ENCODE data around the gene RXRA.

Gene RXRA

GRCh38 chr9:134440636-134441226 lies 114.5 kb downstream of the RXRA start:
- Histone ChIP-seq H3K4me1 (ENCODE audit: control extremely low read depth in 1 of 4, control insufficient read depth in 4 of 4, insufficient read depth in 4 of 4, low read length in 3 of 4) (peaks cover 2 to 49% (median 46%) of the 10 kb centered on the region in 4 experiments), H3K4me3 (ENCODE audit: control insufficient read depth in 1 of 7, extremely low read depth in 1 of 7, insufficient read depth in 4 of 7, low read depth in 2 of 7, low read length in 6 of 7) (no peak overlapping the region), H3K36me3 (ENCODE audit: control insufficient read depth in 4 of 4, insufficient read depth in 4 of 4, low read length in 3 of 4) (peaks cover 0 to 17% (median 8%) of the 10 kb centered on the region in 4 experiments), H3K27me3 (replicated peaks in 2 of 5; ENCODE audit: control insufficient read depth in 4 of 5, insufficient read depth in 5 of 5, low read length in 4 of 5) (peaks cover 0 to 19% (median 5%) of the 10 kb centered on the region in 5 experiments), H3K27ac (ENCODE audit: insufficient read depth in 1 of 2, low read depth in 1 of 2, low read length in 2 of 2, poor library complexity in 1 of 2, severe bottlenecking in 2 of 2) (no peak overlapping the region), H3K9me3 (ENCODE audit: control extremely low read depth in 1 of 5, control insufficient read depth in 4 of 5, insufficient read depth in 2 of 5, low read depth in 1 of 5, low read length in 4 of 5) (no peaks in the 10 kb centered on the region)
- POLR2A ChIA-PET: no interaction called here
- CTCF ChIA-PET: interaction anchor here (1.2 to 1.8 kb wide), 2 partner anchors 58 to 273 kb away, joined by 3 to 4 read pairs; no protein-coding TSS in a partner anchor
- no peak for DNase-seq
- 70% methylated on average over 15 of the region's 16 CpGs for WGBS (ENCODE audit: insufficient coverage)

GRCh38 chr9:134441227-134442084 lies 115.2 kb downstream of the RXRA start:
- DNase-seq: no peak
- Histone ChIP-seq H3K9me3 (ENCODE audit: control extremely low read depth in 1 of 5, control insufficient read depth in 4 of 5, insufficient read depth in 2 of 5, low read depth in 1 of 5, low read length in 4 of 5) (no peaks in the 10 kb centered on the region), H3K27me3 (replicated peaks in 2 of 5; ENCODE audit: control insufficient read depth in 4 of 5, insufficient read depth in 5 of 5, low read length in 4 of 5) (peaks cover 0 to 19% (median 5%) of the 10 kb centered on the region in 5 experiments), H3K27ac (ENCODE audit: insufficient read depth in 1 of 2, low read depth in 1 of 2, low read length in 2 of 2, poor library complexity in 1 of 2, severe bottlenecking in 2 of 2) (no peak overlapping the region), H3K4me3 (ENCODE audit: control insufficient read depth in 1 of 7, extremely low read depth in 1 of 7, insufficient read depth in 4 of 7, low read depth in 2 of 7, low read length in 6 of 7) (no peak overlapping the region), H3K4me1 (ENCODE audit: control extremely low read depth in 1 of 4, control insufficient read depth in 4 of 4, insufficient read depth in 4 of 4, low read length in 3 of 4) (peaks cover 2 to 49% (median 43%) of the 10 kb centered on the region in 4 experiments), H3K36me3 (ENCODE audit: control insufficient read depth in 4 of 4, insufficient read depth in 4 of 4, low read length in 3 of 4) (peaks cover 0 to 10% (median 5%) of the 10 kb centered on the region in 4 experiments)
- WGBS (ENCODE audit: insufficient coverage): 74% methylated on average over 22 of the region's 26 CpGs
- ChIA-PET CTCF (interaction anchor here (1.0 to 2.8 kb wide), 14 partner anchors 9 to 277 kb away, joined by 3 to 22 read pairs (median 6); partner anchors contain the start of gene RNU6ATAC), POLR2A (no interaction called here)

GRCh38 chr9:134442085-134442474 lies 115.8 kb downstream of the RXRA start:
- CTCF ChIA-PET: interaction anchor here (1.0 to 2.8 kb wide), 20 partner anchors 9 to 277 kb away, joined by 3 to 22 read pairs (median 5); partner anchors contain the start of gene RNU6ATAC
- 8% methylated on average over 12 of the region's 12 CpGs for WGBS (ENCODE audit: insufficient coverage)
- Histone ChIP-seq H3K27ac (ENCODE audit: insufficient read depth in 1 of 2, low read depth in 1 of 2, low read length in 2 of 2, poor library complexity in 1 of 2, severe bottlenecking in 2 of 2) (no peak overlapping the region), H3K27me3 (replicated peaks in 2 of 5; ENCODE audit: control insufficient read depth in 4 of 5, insufficient read depth in 5 of 5, low read length in 4 of 5) (peaks cover 0 to 19% (median 5%) of the 10 kb centered on the region in 5 experiments), H3K9me3 (ENCODE audit: control extremely low read depth in 1 of 5, control insufficient read depth in 4 of 5, insufficient read depth in 2 of 5, low read depth in 1 of 5, low read length in 4 of 5) (no peaks in the 10 kb centered on the region), H3K36me3 (ENCODE audit: control insufficient read depth in 4 of 4, insufficient read depth in 4 of 4, low read length in 3 of 4) (peaks cover 0 to 4% (median 1%) of the 10 kb centered on the region in 4 experiments), H3K4me3 (ENCODE audit: control insufficient read depth in 1 of 7, extremely low read depth in 1 of 7, insufficient read depth in 4 of 7, low read depth in 2 of 7, low read length in 6 of 7) (no peak overlapping the region), H3K4me1 (ENCODE audit: control extremely low read depth in 1 of 4, control insufficient read depth in 4 of 4, insufficient read depth in 4 of 4, low read length in 3 of 4) (peaks cover 2 to 49% (median 43%) of the 10 kb centered on the region in 4 experiments)
- no peak for DNase-seq
- POLR2A ChIA-PET: no interaction called here

- H3K27ac ChIP-seq (ENCODE audit: insufficient read depth in 1 of 2, low read depth in 1 of 2, low read length in 2 of 2, poor library complexity in 1 of 2, severe bottlenecking in 2 of 2): no peak overlapping the region
- DNase-seq: no peak
- H3K9me3 ChIP-seq (ENCODE audit: control extremely low read depth in 1 of 5, control insufficient read depth in 4 of 5, insufficient read depth in 2 of 5, low read depth in 1 of 5, low read length in 4 of 5): no peaks in the 10 kb centered on the region
- ChIA-PET POLR2A (no interaction called here), CTCF (interaction anchor here (0.7 to 2.8 kb wide), 23 partner anchors 8 to 293 kb away, joined by 3 to 22 read pairs (median 5); partner anchors contain the start of gene RNU6ATAC)
- WGBS (ENCODE audit: insufficient coverage): 24% methylated on average over 13 of the region's 21 CpGs
- peaks cover 2 to 49% (median 43%) of the 10 kb centered on the region in 4 experiments for H3K4me1 ChIP-seq (ENCODE audit: control extremely low read depth in 1 of 4, control insufficient read depth in 4 of 4, insufficient read depth in 4 of 4, low read length in 3 of 4)
- H3K4me3 ChIP-seq (ENCODE audit: control insufficient read depth in 1 of 7, extremely low read depth in 1 of 7, insufficient read depth in 4 of 7, low read depth in 2 of 7, low read length in 6 of 7): peak overlapping the region in 1 of 7 experiments; percentile 4
- H3K36me3 ChIP-seq (ENCODE audit: control insufficient read depth in 4 of 4, insufficient read depth in 4 of 4, low read length in 3 of 4): peaks cover 0 to 2% (median 0%) of the 10 kb centered on the region in 4 experiments
- H3K27me3 ChIP-seq (replicated peaks in 2 of 5; ENCODE audit: control insufficient read depth in 4 of 5, insufficient read depth in 5 of 5, low read length in 4 of 5): peaks cover 0 to 19% (median 5%) of the 10 kb centered on the region in 5 experiments
Measured at GRCh38 chr9:134442486-134443173, 116.4 kb downstream of the RXRA start.

- 21% methylated on average over 20 of the region's 27 CpGs for WGBS (ENCODE audit: insufficient coverage)
- POLR2A ChIA-PET: interaction anchor here (0.6 kb wide), 2 partner anchors 28 to 47 kb away, joined by 3 to 4 read pairs; no protein-coding TSS in a partner anchor
- DNase-seq: peak; percentile 93 to 96 (median 95)
- peaks cover 2 to 49% (median 43%) of the 10 kb centered on the region in 4 experiments for H3K4me1 ChIP-seq (ENCODE audit: control extremely low read depth in 1 of 4, control insufficient read depth in 4 of 4, insufficient read depth in 4 of 4, low read length in 3 of 4)
- H3K27me3 ChIP-seq (replicated peaks in 2 of 5; ENCODE audit: control insufficient read depth in 4 of 5, insufficient read depth in 5 of 5, low read length in 4 of 5): peaks cover 0 to 19% (median 5%) of the 10 kb centered on the region in 5 experiments
- H3K27ac ChIP-seq (ENCODE audit: insufficient read depth in 1 of 2, low read depth in 1 of 2, low read length in 2 of 2, poor library complexity in 1 of 2, severe bottlenecking in 2 of 2): no peak overlapping the region
- CTCF ChIA-PET: interaction anchor here (0.7 to 2.8 kb wide), 22 partner anchors 8 to 294 kb away, joined by 3 to 22 read pairs (median 5); partner anchors contain the start of gene RNU6ATAC
- peaks cover 0 to 2% (median 0%) of the 10 kb centered on the region in 4 experiments for H3K36me3 ChIP-seq (ENCODE audit: control insufficient read depth in 4 of 4, insufficient read depth in 4 of 4, low read length in 3 of 4)
- H3K9me3 ChIP-seq (ENCODE audit: control extremely low read depth in 1 of 5, control insufficient read depth in 4 of 5, insufficient read depth in 2 of 5, low read depth in 1 of 5, low read length in 4 of 5): peaks cover 0 to 4% (median 2%) of the 10 kb centered on the region in 5 experiments
- H3K4me3 ChIP-seq (ENCODE audit: control insufficient read depth in 1 of 7, extremely low read depth in 1 of 7, insufficient read depth in 4 of 7, low read depth in 2 of 7, low read length in 6 of 7): peak overlapping the region in 2 of 7 experiments; percentile 4 to 8
Measured at GRCh38 chr9:134443174-134444037, 117.2 kb downstream of the RXRA start.

- DNase-seq: no peak
- Histone ChIP-seq H3K27me3 (replicated peaks in 2 of 5; ENCODE audit: control insufficient read depth in 4 of 5, insufficient read depth in 5 of 5, low read length in 4 of 5) (peaks cover 0 to 19% (median 5%) of the 10 kb centered on the region in 5 experiments), H3K4me3 (ENCODE audit: control insufficient read depth in 1 of 7, extremely low read depth in 1 of 7, insufficient read depth in 4 of 7, low read depth in 2 of 7, low read length in 6 of 7) (no peak overlapping the region), H3K27ac (ENCODE audit: insufficient read depth in 1 of 2, low read depth in 1 of 2, low read length in 2 of 2, poor library complexity in 1 of 2, severe bottlenecking in 2 of 2) (no peak overlapping the region), H3K36me3 (ENCODE audit: control insufficient read depth in 4 of 4, insufficient read depth in 4 of 4, low read length in 3 of 4) (no peaks in the 10 kb centered on the region), H3K9me3 (ENCODE audit: control extremely low read depth in 1 of 5, control insufficient read depth in 4 of 5, insufficient read depth in 2 of 5, low read depth in 1 of 5, low read length in 4 of 5) (peaks cover 0 to 10% (median 6%) of the 10 kb centered on the region in 5 experiments), H3K4me1 (ENCODE audit: control extremely low read depth in 1 of 4, control insufficient read depth in 4 of 4, insufficient read depth in 4 of 4, low read length in 3 of 4) (peaks cover 2 to 49% (median 43%) of the 10 kb centered on the region in 4 experiments)
- WGBS (ENCODE audit: insufficient coverage): 100% methylated on average over 1 of the region's 2 CpGs
- CTCF ChIA-PET: interaction anchor here (0.9 to 2.8 kb wide), 10 partner anchors 9 to 279 kb away, joined by 3 to 22 read pairs (median 8); partner anchors contain the start of gene RNU6ATAC
- POLR2A ChIA-PET: no interaction called here
Measured at GRCh38 chr9:134444038-134444315, 117.7 kb downstream of the RXRA start.

Data from common myeloid progenitor, CD34-positive (primary cell).